Tongue (tissue), 2 donors: ENCODE data around the gene NECTIN4. TPM values are rescaled to one million over a fixed set of nuclear protein-coding genes. Genes with fewer than 3 reads are reported as not detected.
"Not testable (repeated sequence)": the region's sequence is repeated elsewhere in the genome, so short reads cannot be mapped to it uniquely, and the experiment has no call there.

Experiments
- DNase-seq: peaks from one replicate; pipeline ENCODE4 v3.0.0-alpha.2; 2015
- total RNA-seq: library from RNA; depleted of rRNA; stranded (reverse); fragments of >200 nt; gene quantifications from one replicate; pipeline ENCODE4 v1.2.3, GENCODE V29; 2014

Gene NECTIN4
- total RNA-seq, 1 donor from 2014 or later: 18.0 TPM

- DNase-seq: no peak
Measured at GRCh38 chr1:161054232-161054631, 35.1 kb downstream of the NECTIN4 start.

- DNase-seq: no peak
Measured at GRCh38 chr1:161052899-161053298, 36.5 kb downstream of the NECTIN4 start.

GRCh38 chr1:161051219-161051618 lies 38.1 kb downstream of the NECTIN4 start:
- DNase-seq: no peak

GRCh38 chr1:161048949-161049722 lies 40.2 kb downstream of the NECTIN4 start:
- no peak for DNase-seq

GRCh38 chr1:161047436-161048420 lies 41.6 kb downstream of the NECTIN4 start:
- DNase-seq: no peak

- DNase-seq: no peak
Measured at GRCh38 chr1:161046605-161047228, 42.6 kb downstream of the NECTIN4 start.

GRCh38 chr1:161045736-161046604 lies 43.4 kb downstream of the NECTIN4 start, which contains the start of gene USF1:
Gene USF1, minus strand, starts transcription at chr1:161045977. Its CDS starts 2,702 bp downstream, at chr1:161043275.
- DNase-seq: peak; percentile 99

GRCh38 chr1:161044908-161045735 lies 44.2 kb downstream of the NECTIN4 start:
- peak; percentile 81 for DNase-seq

- DNase-seq: no peak
Measured at GRCh38 chr1:161044535-161044907, 44.8 kb downstream of the NECTIN4 start.

- no peak for DNase-seq
Measured at GRCh38 chr1:161039546-161039945, 49.8 kb downstream of the NECTIN4 start.

GRCh38 chr1:161039154-161039545 lies 50.2 kb downstream of the NECTIN4 start:
- no peak for DNase-seq

- DNase-seq: peak; percentile 89
Measured at GRCh38 chr1:161038523-161039153, 50.7 kb downstream of the NECTIN4 start, which contains the start of gene TSTD1. Gene TSTD1, minus strand, starts transcription at chr1:161038964. Its CDS starts 75 bp downstream, at chr1:161038889.

GRCh38 chr1:161037661-161038522 lies 51.5 kb downstream of the NECTIN4 start:
- DNase-seq: peak; percentile 35

GRCh38 chr1:161033751-161034150 lies 55.6 kb downstream of the NECTIN4 start:
- no peak for DNase-seq

- no peak for DNase-seq
Measured at GRCh38 chr1:161032409-161032808, 56.9 kb downstream of the NECTIN4 start.

- DNase-seq: no peak
Measured at GRCh38 chr1:161031874-161032273, 57.5 kb downstream of the NECTIN4 start.

GRCh38 chr1:161029466-161029865 lies 59.9 kb downstream of the NECTIN4 start:
- DNase-seq: not testable (repeated sequence)

GRCh38 chr1:161026954-161027353 lies 62.4 kb downstream of the NECTIN4 start:
- not testable (repeated sequence) for DNase-seq

GRCh38 chr1:161022432-161022831 lies 66.9 kb downstream of the NECTIN4 start:
- DNase-seq: not testable (repeated sequence)
